Middle frontal gyrus (tissue), 1 donor: ENCODE results near the gene MED12.

ENCODE experiments used
- DNase-seq: peaks from one replicate; pipeline ENCODE4 v3.0.0-alpha.2; 2015; ENCODE audit warnings: low spot score; ENCODE audit errors: extremely low spot score

MED12 gene

GRCh38 chrX:71191248-71191647 is 72.9 kb downstream of the MED12 start:
- DNase-seq = no peak
